ENCODE results near the gene ADAMTS12.

Gene ADAMTS12

GRCh38 chr5:33735072-33735471 is 156.7 kb downstream of the ADAMTS12 start:
- TF ChIP-seq ZFP3 (CRISPR knock-in tag; IDR thresholded peaks at IDR 0.05): no peak
- TF ChIP-seq, protein P1, sequence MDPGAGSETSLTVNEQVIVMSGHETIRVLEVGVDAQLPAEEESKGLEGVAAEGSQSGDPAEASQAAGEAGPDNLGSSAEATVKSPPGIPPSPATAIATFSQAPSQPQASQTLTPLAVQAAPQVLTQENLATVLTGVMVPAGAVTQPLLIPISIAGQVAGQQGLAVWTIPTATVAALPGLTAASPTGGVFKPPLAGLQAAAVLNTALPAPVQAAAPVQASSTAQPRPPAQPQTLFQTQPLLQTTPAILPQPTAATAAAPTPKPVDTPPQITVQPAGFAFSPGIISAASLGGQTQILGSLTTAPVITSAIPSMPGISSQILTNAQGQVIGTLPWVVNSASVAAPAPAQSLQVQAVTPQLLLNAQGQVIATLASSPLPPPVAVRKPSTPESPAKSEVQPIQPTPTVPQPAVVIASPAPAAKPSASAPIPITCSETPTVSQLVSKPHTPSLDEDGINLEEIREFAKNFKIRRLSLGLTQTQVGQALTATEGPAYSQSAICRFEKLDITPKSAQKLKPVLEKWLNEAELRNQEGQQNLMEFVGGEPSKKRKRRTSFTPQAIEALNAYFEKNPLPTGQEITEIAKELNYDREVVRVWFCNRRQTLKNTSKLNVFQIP (CRISPR knock-in tag; IDR thresholded peaks at IDR 0.05; ENCODE audit: borderline replicate concordance, low read depth): no peak
- no peak for TF ChIP-seq CSDC2 (CRISPR knock-in tag; IDR thresholded peaks at IDR 0.05)
- TF ChIP-seq ZNF8 (CRISPR knock-in tag; IDR thresholded peaks at IDR 0.05): no peak
- TF ChIP-seq, protein P2, sequence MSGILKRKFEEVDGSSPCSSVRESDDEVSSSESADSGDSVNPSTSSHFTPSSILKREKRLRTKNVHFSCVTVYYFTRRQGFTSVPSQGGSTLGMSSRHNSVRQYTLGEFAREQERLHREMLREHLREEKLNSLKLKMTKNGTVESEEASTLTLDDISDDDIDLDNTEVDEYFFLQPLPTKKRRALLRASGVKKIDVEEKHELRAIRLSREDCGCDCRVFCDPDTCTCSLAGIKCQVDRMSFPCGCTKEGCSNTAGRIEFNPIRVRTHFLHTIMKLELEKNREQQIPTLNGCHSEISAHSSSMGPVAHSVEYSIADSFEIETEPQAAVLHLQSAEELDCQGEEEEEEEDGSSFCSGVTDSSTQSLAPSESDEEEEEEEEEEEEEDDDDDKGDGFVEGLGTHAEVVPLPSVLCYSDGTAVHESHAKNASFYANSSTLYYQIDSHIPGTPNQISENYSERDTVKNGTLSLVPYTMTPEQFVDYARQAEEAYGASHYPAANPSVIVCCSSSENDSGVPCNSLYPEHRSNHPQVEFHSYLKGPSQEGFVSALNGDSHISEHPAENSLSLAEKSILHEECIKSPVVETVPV (CRISPR knock-in tag; IDR thresholded peaks at IDR 0.05): no peak
- no peak for TF ChIP-seq ZNF565 (CRISPR knock-in tag; conservative IDR thresholded peaks at IDR 0.05; ENCODE audit: low read depth)
- TF ChIP-seq PPARA (CRISPR knock-in tag; IDR thresholded peaks at IDR 0.05; ENCODE audit: borderline replicate concordance): no peak
- no peak for TF ChIP-seq TCF4 (CRISPR knock-in tag; IDR thresholded peaks at IDR 0.05; ENCODE audit: borderline replicate concordance)
- TF ChIP-seq ISL1 (CRISPR knock-in tag; IDR thresholded peaks at IDR 0.05): no peak
- TF ChIP-seq, protein P3, sequence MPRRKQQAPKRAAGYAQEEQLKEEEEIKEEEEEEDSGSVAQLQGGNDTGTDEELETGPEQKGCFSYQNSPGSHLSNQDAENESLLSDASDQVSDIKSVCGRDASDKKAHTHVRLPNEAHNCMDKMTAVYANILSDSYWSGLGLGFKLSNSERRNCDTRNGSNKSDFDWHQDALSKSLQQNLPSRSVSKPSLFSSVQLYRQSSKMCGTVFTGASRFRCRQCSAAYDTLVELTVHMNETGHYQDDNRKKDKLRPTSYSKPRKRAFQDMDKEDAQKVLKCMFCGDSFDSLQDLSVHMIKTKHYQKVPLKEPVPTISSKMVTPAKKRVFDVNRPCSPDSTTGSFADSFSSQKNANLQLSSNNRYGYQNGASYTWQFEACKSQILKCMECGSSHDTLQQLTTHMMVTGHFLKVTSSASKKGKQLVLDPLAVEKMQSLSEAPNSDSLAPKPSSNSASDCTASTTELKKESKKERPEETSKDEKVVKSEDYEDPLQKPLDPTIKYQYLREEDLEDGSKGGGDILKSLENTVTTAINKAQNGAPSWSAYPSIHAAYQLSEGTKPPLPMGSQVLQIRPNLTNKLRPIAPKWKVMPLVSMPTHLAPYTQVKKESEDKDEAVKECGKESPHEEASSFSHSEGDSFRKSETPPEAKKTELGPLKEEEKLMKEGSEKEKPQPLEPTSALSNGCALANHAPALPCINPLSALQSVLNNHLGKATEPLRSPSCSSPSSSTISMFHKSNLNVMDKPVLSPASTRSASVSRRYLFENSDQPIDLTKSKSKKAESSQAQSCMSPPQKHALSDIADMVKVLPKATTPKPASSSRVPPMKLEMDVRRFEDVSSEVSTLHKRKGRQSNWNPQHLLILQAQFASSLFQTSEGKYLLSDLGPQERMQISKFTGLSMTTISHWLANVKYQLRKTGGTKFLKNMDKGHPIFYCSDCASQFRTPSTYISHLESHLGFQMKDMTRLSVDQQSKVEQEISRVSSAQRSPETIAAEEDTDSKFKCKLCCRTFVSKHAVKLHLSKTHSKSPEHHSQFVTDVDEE (CRISPR knock-in tag; IDR thresholded peaks at IDR 0.05): no peak
- no peak for TF ChIP-seq TOX (CRISPR knock-in tag; IDR thresholded peaks at IDR 0.05; ENCODE audit: borderline replicate concordance)
- no peak for ATAC-seq

DNA sequence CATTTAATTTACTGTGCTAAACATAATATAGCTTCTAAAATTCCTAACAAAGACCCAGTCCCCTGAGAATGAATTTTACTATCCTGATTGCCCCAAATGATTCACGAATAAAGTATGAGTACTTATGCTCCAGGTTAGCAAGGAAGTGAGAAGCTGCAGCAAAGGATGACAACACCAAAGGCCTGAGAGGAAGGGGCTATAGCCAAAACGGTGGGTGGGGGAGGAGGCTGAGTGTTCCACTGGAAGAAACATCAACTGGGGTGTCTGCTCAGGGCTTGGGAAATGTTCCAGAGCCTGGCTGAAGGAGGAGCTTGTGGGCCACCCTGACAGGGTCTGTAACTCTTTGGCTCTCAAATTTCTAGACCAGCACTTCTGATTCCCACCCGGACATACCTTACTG is 157.3 kb downstream of the ADAMTS12 start:
- TF ChIP-seq ZNF70 (CRISPR knock-in tag; IDR thresholded peaks at IDR 0.05) (no peak), ZFP30 (CRISPR knock-in tag; IDR thresholded peaks at IDR 0.05) (no peak), SNAI2 (CRISPR knock-in tag; IDR thresholded peaks at IDR 0.05) (no peak)
- ATAC-seq: no peak; the same call in 2 of the 3 replicates

- TF ChIP-seq ZNF8 (CRISPR knock-in tag; IDR thresholded peaks at IDR 0.05): no peak
- TF ChIP-seq BACH2 (CRISPR knock-in tag; IDR thresholded peaks at IDR 0.05; ENCODE audit: borderline replicate concordance): no peak
- no peak for TF ChIP-seq CREB5 (CRISPR knock-in tag; IDR thresholded peaks at IDR 0.05; ENCODE audit: low read depth)
- ATAC-seq: no peak
Observed at GRCh38 chr5:33733225-33733624, 158.6 kb downstream of the ADAMTS12 start.

DNA sequence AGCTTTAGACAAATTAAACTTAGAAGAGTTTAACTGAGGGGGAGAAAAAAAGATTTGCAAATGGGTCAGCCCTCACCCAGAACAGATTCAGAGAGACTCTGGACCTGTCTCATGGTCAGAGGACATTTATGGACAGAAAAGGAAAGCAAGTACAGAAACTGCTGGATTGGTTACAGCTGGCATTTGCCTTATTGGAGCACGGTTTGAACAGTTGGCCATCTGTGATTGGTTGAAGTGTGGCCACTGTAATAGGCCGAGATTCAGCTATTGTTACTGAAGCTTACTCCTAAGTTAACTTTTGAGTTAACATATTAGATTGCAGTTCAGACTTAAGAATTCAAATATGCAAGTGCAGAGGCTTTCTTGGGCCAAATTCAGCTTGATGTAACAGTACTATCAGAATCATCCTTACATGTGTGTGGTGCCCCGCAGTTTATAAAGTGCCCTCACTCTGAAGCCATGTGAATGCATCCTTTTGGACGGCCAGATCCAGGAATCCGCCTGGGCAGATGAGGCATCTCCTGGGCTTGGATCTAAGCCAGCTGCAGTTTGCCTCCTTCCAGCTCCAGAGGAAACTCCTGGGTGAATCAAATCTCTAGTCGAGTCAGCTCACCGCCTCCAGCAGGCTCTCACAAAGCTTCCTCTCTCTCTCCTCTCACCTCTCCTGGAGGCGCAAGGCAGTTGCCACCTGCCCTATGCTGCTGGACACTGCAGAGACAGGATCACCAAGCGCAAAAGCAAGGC is 165.2 kb downstream of the ADAMTS12 start:
- ATAC-seq: peak; percentile 35; the same call in 2 of the 3 replicates

DNA sequence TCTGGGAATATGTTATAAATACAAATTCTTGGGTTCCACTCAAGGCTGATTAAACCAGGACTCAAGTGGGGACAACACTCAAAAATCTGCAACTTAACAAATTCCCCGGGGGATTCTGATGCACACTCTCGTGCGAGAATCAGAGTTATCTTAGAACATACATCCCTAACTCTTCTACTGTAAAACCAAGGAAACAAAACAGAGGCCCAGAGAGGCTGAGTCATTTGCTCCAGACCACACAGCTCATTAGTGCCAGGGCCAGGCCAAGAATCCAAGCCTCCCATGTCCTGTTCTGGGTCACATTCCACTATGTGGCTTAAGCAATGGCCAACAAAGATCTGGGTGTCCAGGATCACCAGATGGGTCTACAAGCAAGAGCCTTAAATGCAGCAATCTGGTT is 166.0 kb downstream of the ADAMTS12 start:
- TF ChIP-seq CSDC2 (CRISPR knock-in tag; IDR thresholded peaks at IDR 0.05): no peak
- TF ChIP-seq ZFP3 (CRISPR knock-in tag; IDR thresholded peaks at IDR 0.05): no peak
- TF ChIP-seq TCF4 (CRISPR knock-in tag; IDR thresholded peaks at IDR 0.05; ENCODE audit: borderline replicate concordance): no peak
- TF ChIP-seq, protein P4, sequence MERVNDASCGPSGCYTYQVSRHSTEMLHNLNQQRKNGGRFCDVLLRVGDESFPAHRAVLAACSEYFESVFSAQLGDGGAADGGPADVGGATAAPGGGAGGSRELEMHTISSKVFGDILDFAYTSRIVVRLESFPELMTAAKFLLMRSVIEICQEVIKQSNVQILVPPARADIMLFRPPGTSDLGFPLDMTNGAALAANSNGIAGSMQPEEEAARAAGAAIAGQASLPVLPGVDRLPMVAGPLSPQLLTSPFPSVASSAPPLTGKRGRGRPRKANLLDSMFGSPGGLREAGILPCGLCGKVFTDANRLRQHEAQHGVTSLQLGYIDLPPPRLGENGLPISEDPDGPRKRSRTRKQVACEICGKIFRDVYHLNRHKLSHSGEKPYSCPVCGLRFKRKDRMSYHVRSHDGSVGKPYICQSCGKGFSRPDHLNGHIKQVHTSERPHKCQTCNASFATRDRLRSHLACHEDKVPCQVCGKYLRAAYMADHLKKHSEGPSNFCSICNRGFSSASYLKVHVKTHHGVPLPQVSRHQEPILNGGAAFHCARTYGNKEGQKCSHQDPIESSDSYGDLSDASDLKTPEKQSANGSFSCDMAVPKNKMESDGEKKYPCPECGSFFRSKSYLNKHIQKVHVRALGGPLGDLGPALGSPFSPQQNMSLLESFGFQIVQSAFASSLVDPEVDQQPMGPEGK (CRISPR knock-in tag; IDR thresholded peaks at IDR 0.05; ENCODE audit: borderline replicate concordance): no peak
- TF ChIP-seq ZFP30 (CRISPR knock-in tag; IDR thresholded peaks at IDR 0.05): no peak
- TF ChIP-seq ZNF8 (CRISPR knock-in tag; IDR thresholded peaks at IDR 0.05): no peak
- TF ChIP-seq ZNF565 (CRISPR knock-in tag; conservative IDR thresholded peaks at IDR 0.05; ENCODE audit: low read depth): no peak
- TF ChIP-seq ARNTL (CRISPR knock-in tag; IDR thresholded peaks at IDR 0.05; ENCODE audit: borderline replicate concordance, low read depth): no peak
- TF ChIP-seq BACH2 (CRISPR knock-in tag; IDR thresholded peaks at IDR 0.05; ENCODE audit: borderline replicate concordance): no peak
- TF ChIP-seq, protein P2 (CRISPR knock-in tag; IDR thresholded peaks at IDR 0.05): no peak
- ATAC-seq: no peak

More for the DNA sequence above, 165.2 kb downstream of the ADAMTS12 start:
- TF ChIP-seq GLIS3 (CRISPR knock-in tag; IDR thresholded peaks at IDR 0.05): no peak
- TF ChIP-seq OSR1 (CRISPR knock-in tag; IDR thresholded peaks at IDR 0.05): no peak

Data from SK-N-SH treated with all-trans-retinoic acid at 6 μM for 48 hours (cell line).